HCT116 (cell line): ENCODE data around the gene ATP13A5. TPM values are rescaled to one million over a fixed set of nuclear protein-coding genes. Genes with fewer than 3 reads are reported as not detected.

Experiments used
- ATAC-seq: fragments of 200-7000 bp; cut with Tn5 transposase; 2 replicates; pipeline ENCODE4 v1.9.1; 2020; ENCODE audit warnings: mild to moderate bottlenecking, moderate library complexity
- BruUV-seq: library from RNA; stranded (reverse); fragments of 400-500 nt; replicated peaks from 2 replicates; lab custom pipeline; 2021; lab: Mats Ljungman, UMichigan
- CTCF ChIA-PET: fragments of 300-600 bp; sonication (Branson Sonifier 250); formaldehyde crosslinking; loops from one replicate; lab custom pipeline; 2021; ENCODE audit warnings: antibody characterized with exemption; lab: Charles Lee
- POLR2A ChIA-PET: fragments of 300-600, 350-600 bp; sonication (Branson Sonifier 250); formaldehyde crosslinking; loops from one replicate; lab custom pipeline; 2021; ENCODE audit warnings: antibody characterized with exemption; lab: Charles Lee
- RAD21 ChIA-PET, 2 experiments: fragments of 300-600 bp; sonication (Branson Sonifier 250); formaldehyde crosslinking; loops; one replicate each; lab custom pipeline; 2023; ENCODE audit warnings: low total read pairs in 2 of 2; ENCODE audit not compliant: uncharacterized antibody in 2 of 2, unreplicated experiment in 2 of 2, low non-redundant PET in 1 of 2; lab: Charles Lee
- DNase-seq: peaks from one replicate; pipeline ENCODE4 v3.0.0-alpha.2; 2010; ENCODE audit warnings: low read depth, low spot score
- H2AFZ ChIP-seq: fragments of 200-600 bp; shearing (Covaris generic), sonication (generic); 2 replicates; pipeline ENCODE4 v1.6.1; 2017; ENCODE audit warnings: low read depth, mixed run types, mixed read lengths, antibody characterized with exemption, low read length; ENCODE audit not compliant: poor library complexity, severe bottlenecking
- H3K27ac ChIP-seq: 2 replicates; pipeline ENCODE4 v1.5.1; 2012; ENCODE audit warnings: low read depth, low read length
- H3K27me3 ChIP-seq: fragments of 200-600 bp; sonication (generic); 2 replicates; pipeline ENCODE4 v1.6.1; 2016; ENCODE audit warnings: mixed run types, low read length, mixed read lengths; ENCODE audit not compliant: insufficient read depth
- H3K36me3 ChIP-seq, 2 experiments: fragments of 200-500 bp in 1 of 2; fragments of 200-600 bp in 1 of 2; sonication (Bioruptor generic) in 1 of 2; sonication (generic) in 1 of 2; 2 replicates each; pipeline versions ENCODE4 v1.5.1 to v1.6.1; 2014 to 2016; ENCODE audit warnings: low read length in 2 of 2, inconsistent platforms in 1 of 2, mixed read lengths in 1 of 2, mixed run types in 1 of 2; ENCODE audit not compliant: insufficient read depth in 2 of 2, control insufficient read depth in 1 of 2
- H3K4me1 ChIP-seq, 2 experiments: fragments of 200-600 bp in 1 of 2; sonication (generic) in 1 of 2; 2 replicates each; pipeline versions ENCODE4 v1.5.1 to v1.6.1; 2012 to 2017; ENCODE audit warnings: low read length in 2 of 2, inconsistent platforms in 1 of 2, mild to moderate bottlenecking in 1 of 2, mixed read lengths in 1 of 2, mixed run types in 1 of 2, moderate library complexity in 1 of 2; ENCODE audit not compliant: insufficient read depth in 2 of 2, control insufficient read depth in 1 of 2
- H3K4me2 ChIP-seq: fragments of 200-600 bp; sonication (generic); 2 replicates; pipeline ENCODE4 v1.6.1; 2017; ENCODE audit warnings: mixed run types, low read length, mixed read lengths
- H3K4me3 ChIP-seq, 2 experiments: fragments of 200-600 bp in 1 of 2; sonication (generic) in 1 of 2; replicated peaks in 1 of 2; 2 replicates each; pipeline ENCODE4 v1.5.1; 2011 to 2016; ENCODE audit warnings: low read length in 2 of 2, control low read depth in 1 of 2, low read depth in 1 of 2, mild to moderate bottlenecking in 1 of 2, mixed read lengths in 1 of 2, mixed run types in 1 of 2
- H3K79me2 ChIP-seq: fragments of 200-600 bp; sonication (generic); 2 replicates; pipeline ENCODE4 v1.6.1; 2017; ENCODE audit warnings: mild to moderate bottlenecking, mixed run types, low read length, moderate library complexity, mixed read lengths; ENCODE audit not compliant: insufficient read depth
- H3K9ac ChIP-seq: fragments of 200-600 bp; sonication (generic); 2 replicates; pipeline ENCODE4 v1.6.1; 2016; ENCODE audit warnings: low read length, mixed read lengths
- H3K9me2 ChIP-seq: fragments of 200-600 bp; sonication (generic), shearing (Covaris generic); 2 replicates; pipeline ENCODE4 v1.6.1; 2017; ENCODE audit warnings: mixed run types, mild to moderate bottlenecking, moderate library complexity; ENCODE audit not compliant: insufficient read depth
- H3K9me3 ChIP-seq, 2 experiments: fragments of 200-500 bp in 1 of 2; fragments of 200-600 bp in 1 of 2; sonication (Bioruptor generic) in 1 of 2; sonication (generic) in 1 of 2; 2 replicates each; pipeline ENCODE4 v1.6.1; 2014 to 2017; ENCODE audit warnings: low read length in 2 of 2, mixed read lengths in 2 of 2, inconsistent platforms in 1 of 2, low read depth in 1 of 2, mild to moderate bottlenecking in 1 of 2, mixed run types in 1 of 2, moderate library complexity in 1 of 2; ENCODE audit not compliant: control insufficient read depth in 1 of 2, insufficient read depth in 1 of 2
- H4K20me1 ChIP-seq: fragments of 200-600 bp; sonication (generic), shearing (Covaris generic); 2 replicates; pipeline ENCODE4 v1.6.1; 2017; ENCODE audit warnings: mixed run types, mild to moderate bottlenecking, moderate library complexity; ENCODE audit not compliant: insufficient read depth
- CBX3 ChIP-seq: IDR thresholded peaks from 2 replicates; pipeline ENCODE4 v1.6.1; 2012; ENCODE audit warnings: low read depth
- CEBPB ChIP-seq: IDR thresholded peaks from 2 replicates; pipeline ENCODE4 v1.6.1; 2012; ENCODE audit warnings: low read depth
- EGR1 ChIP-seq: IDR thresholded peaks from 2 replicates; pipeline ENCODE4 v1.6.1; 2012; ENCODE audit warnings: low read depth
- EZH2 ChIP-seq: fragments of 200-600 bp; sonication (generic); IDR thresholded peaks from 2 replicates; pipeline ENCODE4 v1.6.1; 2017; ENCODE audit warnings: antibody characterized with exemption, mixed run types
- FOSL1 ChIP-seq: IDR thresholded peaks from 2 replicates; pipeline ENCODE4 v1.6.1; 2012; ENCODE audit warnings: low read depth
- JUND ChIP-seq: IDR thresholded peaks from 2 replicates; pipeline ENCODE4 v1.6.1; 2012
- RAD21 ChIP-seq: IDR thresholded peaks from 2 replicates; pipeline ENCODE4 v1.6.1; 2012; ENCODE audit warnings: low read depth, mild to moderate bottlenecking
- SIN3A ChIP-seq: IDR thresholded peaks from 2 replicates; pipeline ENCODE4 v1.6.1; 2012; ENCODE audit warnings: low read depth
- SP1 ChIP-seq: IDR thresholded peaks from 2 replicates; pipeline ENCODE4 v1.6.1; 2012; ENCODE audit warnings: low read depth
- TCF7L2 ChIP-seq: IDR thresholded peaks from 2 replicates; pipeline ENCODE4 v1.7.0; 2011; ENCODE audit warnings: borderline replicate concordance, inconsistent platforms; ENCODE audit not compliant: insufficient read depth, insufficient read length; ENCODE audit errors: extremely low read depth
- intact Hi-C: fragments of 100-400 bp; cut with micrococcal nuclease; formaldehyde crosslinking; loops from 2 replicates; pipeline ENCODE4 v1.10.0; 2022
- total RNA-seq: library from RNA; stranded (reverse); gene quantifications from one replicate; pipeline ENCODE4 v1.2.1, GENCODE V29; 2021; ENCODE audit not compliant: unreplicated experiment
- TF ChIP-seq, protein P1 (sequence below): IDR thresholded peaks from 2 replicates; pipeline ENCODE4 v1.6.1; 2012
- TF ChIP-seq, protein P2 (sequence below), 3 experiments: fragments of 200-600 bp in 1 of 3; sonication (generic) in 1 of 3; IDR thresholded peaks in 2 of 3; conservative IDR thresholded peaks in 1 of 3; 2 replicates each; pipeline ENCODE4 v1.5.1; 2012 to 2017; ENCODE audit warnings: low read depth in 2 of 3, low read length in 2 of 3, antibody characterized with exemption in 1 of 3, borderline replicate concordance in 1 of 3, control low read depth in 1 of 3, mild to moderate bottlenecking in 1 of 3, mixed read lengths in 1 of 3, mixed run types in 1 of 3, moderate library complexity in 1 of 3; ENCODE audit not compliant: insufficient read depth in 1 of 3

ATP13A5 gene
- total RNA-seq, 1 experiment from 2014 or later: not detected

DNA sequence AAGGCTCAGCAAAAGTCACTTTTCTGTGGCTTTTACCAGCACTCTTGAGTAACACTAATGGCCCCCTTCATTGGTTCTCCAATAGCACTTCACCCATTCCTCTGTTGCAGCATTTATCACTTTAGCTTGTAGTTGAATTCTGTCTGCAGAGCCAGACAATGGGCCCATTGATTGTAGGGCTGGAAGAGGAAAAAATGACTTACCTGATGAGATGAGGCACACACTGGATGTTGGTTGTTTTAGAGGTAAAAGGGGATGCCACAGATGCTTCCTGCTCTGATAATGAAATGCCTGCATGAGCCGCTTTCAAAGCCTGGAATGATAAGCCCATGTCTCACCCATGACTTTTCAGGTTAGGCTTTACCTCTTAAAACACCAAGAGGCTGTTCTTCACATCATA lies 73.2 kb downstream of the ATP13A5 start:
- Histone ChIP-seq H3K27ac (no peak overlapping the region), H3K4me3 (no peak overlapping the region), H3K79me2 (no peaks in the 10 kb centered on the region), H3K9me2 (no peaks in the 10 kb centered on the region), H2AFZ (no peak overlapping the region), H3K4me1 (no peaks in the 10 kb centered on the region), H3K9me3 (no peaks in the 10 kb centered on the region), H4K20me1 (no peaks in the 10 kb centered on the region; the same call in 1 of the 2 replicates), H3K4me2 (no peak overlapping the region), H3K36me3 (no peaks in the 10 kb centered on the region), H3K9ac (no peak overlapping the region), H3K27me3 (peaks cover 37% of the 10 kb centered on the region)
- BruUV-seq: no TSS peak
- no peak for TF ChIP-seq RAD21
- no peak for TF ChIP-seq SP1
- TF ChIP-seq, protein P1, sequence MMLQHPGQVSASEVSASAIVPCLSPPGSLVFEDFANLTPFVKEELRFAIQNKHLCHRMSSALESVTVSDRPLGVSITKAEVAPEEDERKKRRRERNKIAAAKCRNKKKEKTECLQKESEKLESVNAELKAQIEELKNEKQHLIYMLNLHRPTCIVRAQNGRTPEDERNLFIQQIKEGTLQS: no peak
- TF ChIP-seq, protein P2, sequence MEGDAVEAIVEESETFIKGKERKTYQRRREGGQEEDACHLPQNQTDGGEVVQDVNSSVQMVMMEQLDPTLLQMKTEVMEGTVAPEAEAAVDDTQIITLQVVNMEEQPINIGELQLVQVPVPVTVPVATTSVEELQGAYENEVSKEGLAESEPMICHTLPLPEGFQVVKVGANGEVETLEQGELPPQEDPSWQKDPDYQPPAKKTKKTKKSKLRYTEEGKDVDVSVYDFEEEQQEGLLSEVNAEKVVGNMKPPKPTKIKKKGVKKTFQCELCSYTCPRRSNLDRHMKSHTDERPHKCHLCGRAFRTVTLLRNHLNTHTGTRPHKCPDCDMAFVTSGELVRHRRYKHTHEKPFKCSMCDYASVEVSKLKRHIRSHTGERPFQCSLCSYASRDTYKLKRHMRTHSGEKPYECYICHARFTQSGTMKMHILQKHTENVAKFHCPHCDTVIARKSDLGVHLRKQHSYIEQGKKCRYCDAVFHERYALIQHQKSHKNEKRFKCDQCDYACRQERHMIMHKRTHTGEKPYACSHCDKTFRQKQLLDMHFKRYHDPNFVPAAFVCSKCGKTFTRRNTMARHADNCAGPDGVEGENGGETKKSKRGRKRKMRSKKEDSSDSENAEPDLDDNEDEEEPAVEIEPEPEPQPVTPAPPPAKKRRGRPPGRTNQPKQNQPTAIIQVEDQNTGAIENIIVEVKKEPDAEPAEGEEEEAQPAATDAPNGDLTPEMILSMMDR (IDR thresholded peaks at IDR 0.05 in 2 of 3, conservative IDR thresholded peaks at IDR 0.05 in 1 of 3; ENCODE audit: borderline replicate concordance in 1 of 3, insufficient read depth in 1 of 3, low read depth in 2 of 3, low read length in 2 of 3): no peak
- no peak for TF ChIP-seq EGR1
- TF ChIP-seq SIN3A: no peak
- no peak for TF ChIP-seq EZH2
- TF ChIP-seq TCF7L2: no peak
- TF ChIP-seq CEBPB: no peak
- RAD21 ChIA-PET: no interaction called here
- ATAC-seq (no peak), DNase-seq (no peak)
- intact Hi-C loops: no loop called here
- CTCF ChIA-PET: no interaction called here
- POLR2A ChIA-PET: no interaction called here

DNA sequence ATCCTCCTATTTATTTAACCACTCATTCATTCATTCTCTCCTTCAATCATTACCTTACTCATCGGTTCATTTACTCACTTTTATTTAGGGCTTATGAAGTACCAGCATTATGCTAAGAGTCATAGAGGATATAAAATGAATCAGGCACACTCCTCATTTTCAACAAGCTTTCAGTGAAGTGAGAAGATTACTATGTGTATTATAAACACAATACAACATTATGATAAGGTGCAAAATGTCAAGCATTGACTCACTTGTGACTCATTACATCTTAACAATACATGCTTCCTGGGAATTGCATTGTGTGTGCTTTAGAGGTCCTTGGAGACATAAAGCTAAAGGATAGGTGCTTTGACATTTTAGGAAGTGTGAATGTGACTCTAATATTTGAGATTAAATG lies 77.1 kb downstream of the ATP13A5 start:
- no peak overlapping the region for H3K4me3 ChIP-seq
- DNase-seq: peak; percentile 16
- H3K4me1 ChIP-seq: no peaks in the 10 kb centered on the region
- no peak overlapping the region for H3K9ac ChIP-seq
- no peak overlapping the region for H3K27ac ChIP-seq
- no peaks in the 10 kb centered on the region for H3K36me3 ChIP-seq
- H2AFZ ChIP-seq: no peak overlapping the region
- no peaks in the 10 kb centered on the region for H3K9me3 ChIP-seq
- BruUV-seq: no TSS peak
- H3K9me2 ChIP-seq: no peaks in the 10 kb centered on the region
- intact Hi-C loops: no loop called here
- H3K79me2 ChIP-seq: no peaks in the 10 kb centered on the region
- ChIA-PET POLR2A (no interaction called here), RAD21 (no interaction called here), CTCF (no interaction called here)
- H4K20me1 ChIP-seq: no peaks in the 10 kb centered on the region
- H3K27me3 ChIP-seq: peaks cover 37% of the 10 kb centered on the region; the same call in 1 of the 2 replicates
- no peak overlapping the region for H3K4me2 ChIP-seq
- ATAC-seq: peak; percentile 47; the same call in 1 of the 2 replicates
- TF ChIP-seq FOSL1 (peak; percentile 59), JUND (peak; percentile 47; the same call in 1 of the 2 replicates), EGR1 (no peak), CBX3 (no peak), SP1 (peak; percentile 31; the same call in 1 of the 2 replicates)
- TF ChIP-seq, protein P1: no peak
- TF ChIP-seq, protein P2 (IDR thresholded peaks at IDR 0.05 in 2 of 3, conservative IDR thresholded peaks at IDR 0.05 in 1 of 3; ENCODE audit: borderline replicate concordance in 1 of 3, insufficient read depth in 1 of 3, low read depth in 2 of 3, low read length in 2 of 3): no peak
